Hair follicular keratinocyte (primary cell): ENCODE results near the gene OR2AP1. TPM values are rescaled to one million over a fixed set of nuclear protein-coding genes. Genes with fewer than 3 reads are reported as not detected.

Experiments used
- total RNA-seq: library from RNA; depleted of rRNA; stranded (reverse); fragments of >200 nt; gene quantifications from 2 replicates; pipeline ENCODE4 v1.2.3, GENCODE V29; 2015

Gene OR2AP1
- total RNA-seq, result not detected in 2 replicates

DNA sequence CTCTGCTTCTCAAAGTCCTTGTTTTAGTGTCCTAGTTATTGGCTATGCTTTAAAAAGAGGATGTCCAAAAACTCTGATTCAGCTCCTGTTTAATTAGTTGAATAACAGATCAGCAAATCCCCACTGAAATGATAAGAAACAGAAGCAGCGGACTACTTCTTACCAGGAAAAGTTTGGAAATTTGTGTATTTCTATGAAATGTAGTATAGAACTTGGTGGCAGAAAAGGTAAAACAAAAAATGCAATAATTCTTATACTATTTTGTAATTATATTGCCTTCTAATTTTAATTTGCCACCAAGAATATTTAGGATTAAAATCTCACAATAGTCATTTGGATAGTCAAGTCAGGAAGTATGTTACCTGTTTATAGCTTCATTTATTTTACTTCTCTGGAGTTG, at the start of gene OR2AP1:
TSS of gene OR2AP1 (plus strand) at position 301 of the 400 bp plus-strand sequence. CDS start 1,947 bp downstream, outside the sequence.

DNA sequence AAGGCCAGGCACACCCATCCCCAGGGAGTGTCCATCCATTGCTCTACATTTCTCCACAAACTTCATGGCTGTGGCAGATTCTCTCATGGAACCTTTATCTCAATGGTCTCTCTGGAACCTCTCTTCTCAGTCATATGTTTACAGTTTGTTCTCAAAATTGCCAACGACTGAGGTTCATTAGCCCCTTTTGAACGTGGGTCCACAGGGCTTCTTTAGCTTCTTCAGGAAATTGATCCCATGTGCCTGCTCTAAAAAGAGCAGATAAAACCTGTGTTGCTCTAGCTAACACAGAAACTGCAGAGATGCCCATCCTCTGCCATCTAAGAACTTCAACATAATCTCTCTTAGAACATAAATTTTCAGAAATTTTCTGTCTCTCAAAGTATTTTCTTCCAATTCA, 23.0 kb upstream of the OR2AP1 start, which contains the start of gene OR6C4:
TSS of gene OR6C4 (plus strand) at position 301 of the 400 bp plus-strand sequence. CDS start 1,625 bp downstream, outside the sequence.

Other genes starting within 250 kb of the OR2AP1 start
- gene OR6C3, start 241.7 kb upstream of the OR2AP1 start, total RNA-seq, result not detected in 2 replicates
- not detected in 2 replicates for gene OR6C75, start 209.5 kb upstream of the OR2AP1 start, total RNA-seq
- not detected in 2 replicates for gene OR6C65, start 171.9 kb upstream of the OR2AP1 start, total RNA-seq
- not detected in 2 replicates for gene OR6C76, start 146.2 kb upstream of the OR2AP1 start, total RNA-seq
- not detected in 2 replicates for gene OR6C2, start 128.4 kb upstream of the OR2AP1 start, total RNA-seq
- gene OR6C70, start 102.3 kb upstream of the OR2AP1 start, total RNA-seq, result not detected in 2 replicates
- gene OR6C68, start 80.1 kb upstream of the OR2AP1 start, total RNA-seq, result not detected in 2 replicates
- gene OR6C4, start 22.9 kb upstream of the OR2AP1 start, total RNA-seq, result not detected in 2 replicates
- not detected in 2 replicates for gene OR10P1, start 64.4 kb downstream of the OR2AP1 start, total RNA-seq
- 0.08 TPM in 2 replicates for gene ITGA7, start 135.4 kb downstream of the OR2AP1 start, total RNA-seq
- gene BLOC1S1, start 143.6 kb downstream of the OR2AP1 start, total RNA-seq, result 88.8 and 102 TPM in 2 replicates
- gene RDH5, start 147.9 kb downstream of the OR2AP1 start, total RNA-seq, result 2.2 TPM in 1 of 2 replicates, not detected in the other
- 448 and 661 TPM in 2 replicates for gene CD63, start 156.5 kb downstream of the OR2AP1 start, total RNA-seq
- 3.0 and 3.8 TPM in 2 replicates for gene GDF11, start 170.7 kb downstream of the OR2AP1 start, total RNA-seq
- 109 and 122 TPM in 2 replicates for gene SARNP, start 245.3 kb downstream of the OR2AP1 start, total RNA-seq
- gene ORMDL2, start 245.6 kb downstream of the OR2AP1 start, total RNA-seq, result 47.1 and 59.0 TPM in 2 replicates